Psoas muscle (tissue), 8 donors: Measurements from ENCODE around the gene CCDC169. TPM values are rescaled to one million over a fixed set of nuclear protein-coding genes. Genes with fewer than 3 reads are reported as not detected.

Experiments used
- ATAC-seq, 4 donors: fragments of 200-7000 bp; cut with Tn5 transposase; one replicate each; pipeline ENCODE4 v1.9.1; 2020; ENCODE audit warnings: moderate library complexity in 3 of 4, mild to moderate bottlenecking in 2 of 4
- DNase-seq, 2 donors: peaks; one replicate each; pipeline ENCODE4 v3.0.0-alpha.2; 2020
- H3K27ac ChIP-seq: fragments of 200-600 bp; one replicate; pipeline ENCODE4 v1.8.0; 2022
- H3K27me3 ChIP-seq, 3 donors: fragments of 200-600 bp in 1 of 3; one replicate each; pipeline versions ENCODE4 v1.6.1 to v1.8.0; 2013 to 2022; ENCODE audit warnings: low read length in 2 of 3, mild to moderate bottlenecking in 2 of 3, moderate library complexity in 1 of 3; ENCODE audit not compliant: insufficient read depth in 3 of 3
- H3K36me3 ChIP-seq, 2 donors: fragments of 200-600 bp in 1 of 2; one replicate each; pipeline versions ENCODE4 v1.6.1 to v1.8.0; 2013 to 2022; ENCODE audit warnings: low read depth in 1 of 2, mild to moderate bottlenecking in 1 of 2, moderate library complexity in 1 of 2; ENCODE audit not compliant: insufficient read depth in 1 of 2
- H3K4me1 ChIP-seq: fragments of 200-600 bp; one replicate; pipeline ENCODE4 v1.8.0; 2022
- H3K4me3 ChIP-seq: fragments of 200-600 bp; one replicate; pipeline ENCODE4 v1.8.0; 2022; ENCODE audit warnings: mild to moderate bottlenecking
- H3K9me3 ChIP-seq: fragments of 200-600 bp; one replicate; pipeline ENCODE4 v1.8.0; 2022
- CTCF ChIP-seq: fragments of 200-600 bp; IDR thresholded peaks from one replicate; pipeline ENCODE4 v1.8.0; 2022; ENCODE audit warnings: antibody characterized with exemption
- WGBS, 3 donors: extraction: QIAGEN DNeasy Blood & Tissue Kit; methylation state at CpG; one replicate each; pipeline versions ENCODE4 v1.1.6 to v1.1.7; 2013; 5-methylcytosine and 5-hydroxymethylcytosine counted together
- intact Hi-C, 2 donors: fragments of 100-400 bp; cut with DNase I; formaldehyde crosslinking; loops; one replicate each; pipeline versions ENCODE4 v1.11.0 to v1.14.2; 2022
- polyA plus RNA-seq, 3 donors: library from polyadenylated mRNA; stranded (reverse); fragments of 200-250 nt; gene quantifications; one replicate each; pipeline ENCODE4 v1.2.3, GENCODE V29; 2013
- total RNA-seq, 4 donors: library from RNA; stranded (reverse); fragmentation: NEBNext Ultra II Directional in 2 of 4; extraction: Animal tissue kit (Norgen Biotek cat#: 25700) in 2 of 4; gene quantifications; one replicate each; pipeline versions ENCODE4 v1.2.1 to v1.2.4, GENCODE V29; 2021 to 2023
- donor health status: healthy with polysubstance abuse.
- donor health status: DM: no; HTN: no; CAD: no; lungs with moderate emphysema.
- donor health status: Bipolar disorder and iron deficiency.
- donor health status: healthy.
- donor health status: DM: yes; HTN: yes; CAD: no.
- donor health status: DM: no; HTN: no; CAD: no.
- donor health status: DM: no; HTN: no; CAD: no.
- donor health status: DM: yes; HTN: yes; CAD: no.

CCDC169 gene
- total and polyA plus RNA-seq, 7 donors: 0.17 to 3.5 (median 0.49) TPM; not detected in 1

GRCh38 chr13:36212789-36213188, 84.8 kb downstream of the CCDC169 start:
- no peak overlapping the region for H3K27ac ChIP-seq
- no peak for TF ChIP-seq CTCF
- 72 to 76% (median 75%) methylated on average over 3 of the region's 3 CpGs for WGBS, 3 donors
- DNase-seq (no peak), ATAC-seq (no peak)
- H3K36me3 ChIP-seq: no peaks in the 10 kb centered on the region
- no peaks in the 10 kb centered on the region for H3K9me3 ChIP-seq
- no peak overlapping the region for H3K4me3 ChIP-seq
- intact Hi-C loops: no loop called here
- H3K4me1 ChIP-seq: no peaks in the 10 kb centered on the region
- no peaks in the 10 kb centered on the region for H3K27me3 ChIP-seq

- no peak for TF ChIP-seq CTCF
- Histone ChIP-seq H3K27ac (no peak overlapping the region), H3K36me3 (no peaks in the 10 kb centered on the region), H3K4me3 (no peak overlapping the region), H3K27me3 (no peaks in the 10 kb centered on the region), H3K9me3 (no peaks in the 10 kb centered on the region), H3K4me1 (no peaks in the 10 kb centered on the region)
- intact Hi-C loops: no loop called here
- 76 to 80% (median 80%) methylated on average over 4 of the region's 4 CpGs for WGBS, 3 donors
- DNase-seq (no peak), ATAC-seq (no peak)
Measured at GRCh38 chr13:36211567-36211966, 86.0 kb downstream of the CCDC169 start.

- Histone ChIP-seq H3K9me3 (no peaks in the 10 kb centered on the region), H3K27ac (no peak overlapping the region), H3K4me1 (no peaks in the 10 kb centered on the region), H3K36me3 (no peaks in the 10 kb centered on the region), H3K27me3 (no peaks in the 10 kb centered on the region), H3K4me3 (no peak overlapping the region)
- DNase-seq (no peak), ATAC-seq (no peak)
- no peak for TF ChIP-seq CTCF
- 92 to 94% (median 93%) methylated on average over 4 of the region's 4 CpGs for WGBS, 3 donors
- intact Hi-C loops: no loop called here
Measured at GRCh38 chr13:36210738-36211137, 86.9 kb downstream of the CCDC169 start.

- no peaks in the 10 kb centered on the region for H3K36me3 ChIP-seq
- H3K4me1 ChIP-seq: no peaks in the 10 kb centered on the region
- no peak overlapping the region for H3K4me3 ChIP-seq
- intact Hi-C loops: no loop called here
- no peak for TF ChIP-seq CTCF
- H3K27ac ChIP-seq: no peak overlapping the region
- H3K27me3 ChIP-seq: no peaks in the 10 kb centered on the region
- DNase-seq (no peak), ATAC-seq (no peak)
- WGBS, 3 donors: 75 to 82% (median 79%) methylated on average over 5 of the region's 5 CpGs
- no peaks in the 10 kb centered on the region for H3K9me3 ChIP-seq
Measured at GRCh38 chr13:36207672-36208071, 89.9 kb downstream of the CCDC169 start.

- no peak overlapping the region for H3K4me3 ChIP-seq
- 72 to 85% (median 77%) methylated on average over 1 of the region's 1 CpG for WGBS, 3 donors
- H3K27ac ChIP-seq: no peak overlapping the region
- H3K36me3 ChIP-seq: no peaks in the 10 kb centered on the region
- no peaks in the 10 kb centered on the region for H3K4me1 ChIP-seq
- no peaks in the 10 kb centered on the region for H3K27me3 ChIP-seq
- intact Hi-C loops: no loop called here
- DNase-seq (no peak), ATAC-seq (no peak)
- no peak for TF ChIP-seq CTCF
- no peaks in the 10 kb centered on the region for H3K9me3 ChIP-seq
Measured at GRCh38 chr13:36193151-36193855, 104.3 kb downstream of the CCDC169 start.
